ENCODE data around the gene NLGN3.

Gene NLGN3

GRCh38 chrX:71118032-71118984 lies 26.3 kb upstream of the NLGN3 start, which contains the start of gene MED12:
Gene MED12, plus strand, starts transcription at chrX:71118596. Its CDS starts 159 bp downstream, at chrX:71118755.
- DNase-seq (ENCODE audit: low spot score) = peak; percentile 77

GRCh38 chrX:71118985-71119535 lies 25.6 kb upstream of the NLGN3 start:
- no peak for DNase-seq (ENCODE audit: low spot score)

GRCh38 chrX:71128166-71128833 lies 16.3 kb upstream of the NLGN3 start:
- no peak for DNase-seq (ENCODE audit: low spot score)

GRCh38 chrX:71128915-71129765 lies 15.5 kb upstream of the NLGN3 start:
- DNase-seq (ENCODE audit: low spot score) = peak; percentile 52

DNA sequence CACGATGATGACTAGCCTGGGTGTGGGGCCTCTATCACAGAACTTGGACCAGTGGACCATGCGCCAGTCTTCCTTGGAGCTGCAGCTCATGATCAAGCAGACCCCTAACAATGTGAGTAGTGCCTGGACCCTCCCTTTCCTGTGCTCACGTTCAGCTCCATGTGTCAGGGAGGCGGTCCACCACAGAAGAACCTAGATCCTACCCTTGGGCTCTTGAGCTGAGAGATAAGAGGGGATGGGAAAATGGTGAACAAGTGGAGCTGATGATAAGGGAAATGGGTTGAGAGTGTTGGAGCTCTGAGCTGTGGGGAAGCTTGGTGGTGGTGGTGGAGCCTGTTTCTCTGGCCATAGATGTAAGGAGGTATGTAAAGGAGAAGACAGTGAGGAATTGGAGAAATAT lies 13.1 kb upstream of the NLGN3 start:
- no peak for DNase-seq (ENCODE audit: low spot score)

DNA sequence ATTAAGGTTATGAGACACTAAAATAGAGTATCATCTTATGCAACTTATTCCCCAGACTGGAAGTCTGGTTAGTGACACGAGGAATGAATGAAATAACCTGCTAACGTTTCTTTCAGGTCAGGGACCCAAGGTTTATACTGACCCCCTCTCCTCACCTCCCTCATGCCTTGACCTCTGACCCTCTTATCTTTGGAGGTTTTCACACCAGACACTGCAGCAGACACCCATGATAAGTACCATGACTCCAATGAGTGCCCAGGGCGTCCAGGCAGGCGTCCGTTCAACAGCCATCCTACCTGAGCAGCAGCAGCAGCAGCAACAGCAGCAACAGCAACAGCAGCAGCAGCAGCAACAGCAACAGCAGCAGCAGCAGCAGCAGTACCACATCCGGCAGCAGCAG lies 4.2 kb upstream of the NLGN3 start:
- DNase-seq (ENCODE audit: low spot score) = no peak

GRCh38 chrX:71143508-71143907 lies 1.1 kb upstream of the NLGN3 start:
- DNase-seq (ENCODE audit: low spot score) = no peak

DNA sequence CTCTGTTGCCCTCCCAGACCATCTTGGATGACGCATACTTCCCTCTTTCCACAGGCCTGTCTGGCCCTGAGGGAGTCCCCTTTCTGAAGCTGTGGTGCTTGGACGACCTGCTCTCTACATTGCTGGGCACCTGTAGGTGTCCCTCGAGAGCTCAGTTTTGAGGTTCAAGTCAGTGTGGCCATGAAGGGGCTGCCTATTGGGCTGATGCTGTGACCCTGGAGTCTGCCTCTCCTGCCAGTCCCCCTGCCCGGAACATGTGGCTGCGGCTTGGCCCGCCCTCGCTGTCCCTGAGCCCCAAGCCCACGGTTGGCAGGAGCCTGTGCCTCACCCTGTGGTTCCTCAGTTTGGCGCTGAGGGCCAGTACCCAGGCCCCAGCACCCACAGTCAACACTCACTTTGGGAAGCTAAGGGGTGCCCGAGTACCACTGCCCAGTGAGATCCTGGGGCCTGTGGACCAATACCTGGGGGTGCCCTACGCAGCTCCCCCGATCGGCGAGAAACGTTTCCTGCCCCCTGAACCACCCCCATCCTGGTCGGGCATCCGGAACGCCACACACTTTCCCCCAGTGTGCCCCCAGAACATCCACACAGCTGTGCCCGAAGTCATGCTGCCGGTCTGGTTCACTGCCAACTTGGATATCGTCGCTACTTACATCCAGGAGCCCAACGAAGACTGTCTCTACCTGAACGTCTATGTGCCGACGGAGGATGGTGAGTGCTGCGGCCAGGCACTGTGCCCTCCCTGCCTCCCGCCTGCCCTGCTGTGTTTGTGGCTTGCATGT lies 3.0 kb downstream of the NLGN3 start:
- no peak for DNase-seq (ENCODE audit: low spot score)

DNA sequence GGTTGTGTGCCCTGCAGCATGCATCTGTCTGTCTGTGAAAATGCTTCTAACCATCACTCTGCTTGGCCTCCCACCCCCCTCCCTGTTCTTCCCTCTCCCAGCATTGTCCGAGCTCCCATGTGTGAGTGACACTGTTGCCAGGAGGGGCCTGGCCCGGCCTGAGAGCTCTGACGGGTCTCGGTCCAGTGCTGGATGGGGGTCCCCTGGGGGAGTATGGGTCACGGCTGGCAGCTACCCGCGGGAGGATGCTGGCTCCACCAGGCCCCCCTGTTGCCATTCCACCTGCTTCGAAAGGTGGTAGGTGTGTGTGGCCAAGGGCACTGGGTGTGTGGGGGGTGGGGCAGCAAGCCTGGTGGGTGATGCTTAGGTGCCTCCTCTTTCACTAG lies 3.6 kb downstream of the NLGN3 start:
- DNase-seq (ENCODE audit: low spot score) = no peak

GRCh38 chrX:71151366-71151765 lies 6.7 kb downstream of the NLGN3 start:
- DNase-seq (ENCODE audit: low spot score) = no peak

GRCh38 chrX:71154196-71154595 lies 9.6 kb downstream of the NLGN3 start:
- DNase-seq (ENCODE audit: low spot score) = no peak

DNA sequence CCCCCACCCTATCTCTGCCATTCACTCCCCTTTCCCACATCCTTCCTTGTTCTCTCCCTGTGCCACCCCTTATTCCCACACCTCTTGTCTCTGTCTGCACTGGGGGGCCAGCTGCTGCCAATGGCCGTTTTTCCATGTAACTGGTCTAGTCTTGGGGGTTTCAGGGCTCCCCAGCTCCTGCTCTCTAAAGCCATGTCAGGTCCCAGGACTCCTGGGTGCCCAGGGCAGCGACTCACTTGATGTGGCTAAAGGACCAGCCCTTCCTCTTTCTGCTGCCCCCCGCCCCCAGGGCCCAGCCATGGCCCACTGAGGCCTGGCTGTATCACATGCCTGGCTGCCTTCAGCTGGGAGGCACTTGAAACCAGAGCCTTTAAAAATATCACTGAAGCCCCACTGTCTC lies 10.0 kb downstream of the NLGN3 start:
- no peak for DNase-seq (ENCODE audit: low spot score)

DNA sequence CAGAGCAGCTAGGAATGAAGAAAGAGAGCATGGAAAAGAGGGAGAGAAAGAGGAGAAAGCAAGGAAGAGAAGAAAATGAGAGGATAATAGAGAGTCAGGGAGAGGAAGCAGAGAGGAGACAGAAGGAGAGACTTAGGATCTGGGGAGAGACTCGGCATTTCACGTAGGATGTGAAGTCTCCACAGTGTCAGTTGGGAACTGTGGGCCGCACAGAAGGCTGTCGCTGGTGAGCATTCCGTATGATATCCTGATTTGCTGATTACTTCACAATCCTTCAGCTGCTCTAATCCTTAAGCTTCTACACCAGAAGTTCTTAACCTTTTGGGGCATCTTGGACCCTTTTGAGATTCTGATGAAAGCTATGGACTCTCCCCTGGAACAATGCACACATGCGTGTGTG lies 14.0 kb downstream of the NLGN3 start:
- DNase-seq (ENCODE audit: low spot score) = no peak

DNA sequence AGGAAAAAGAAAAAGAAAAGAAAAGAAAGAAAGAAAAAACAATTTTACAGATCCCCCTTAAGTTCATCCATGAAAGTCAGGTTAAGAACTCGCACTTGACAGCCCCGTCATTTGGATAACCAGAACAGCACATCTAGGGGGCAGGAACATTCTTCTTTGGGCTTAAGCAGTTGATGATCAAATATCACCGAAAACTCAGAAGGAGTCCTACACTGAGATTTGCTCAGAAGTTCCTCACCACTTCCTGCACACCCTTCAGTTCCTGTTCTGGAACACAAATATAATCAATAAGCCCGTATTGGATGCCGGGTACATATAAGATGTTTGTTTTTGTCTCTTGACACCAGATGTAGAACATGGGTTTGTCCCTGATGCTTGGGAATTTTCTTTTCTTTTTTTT lies 14.7 kb downstream of the NLGN3 start:
- DNase-seq (ENCODE audit: low spot score) = no peak

DNA sequence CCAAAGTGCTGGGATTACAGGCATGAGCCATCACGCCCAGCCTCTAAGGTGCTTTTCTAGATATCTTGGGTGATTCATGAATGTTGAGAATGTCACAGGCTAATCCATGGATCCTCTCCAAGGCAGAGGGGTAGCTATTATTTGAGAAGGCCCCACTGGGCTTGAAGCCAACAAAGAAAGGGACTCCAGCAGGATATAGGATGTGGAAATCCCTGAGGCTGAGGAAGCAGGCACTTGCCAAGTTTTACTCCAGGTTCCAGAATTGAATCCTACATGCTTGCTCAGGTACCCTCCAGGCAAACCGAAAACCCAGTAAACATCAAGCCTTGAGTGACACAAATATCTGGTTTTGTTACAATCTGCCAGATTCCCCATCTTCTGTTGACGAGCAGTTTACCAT lies 15.8 kb downstream of the NLGN3 start:
- DNase-seq (ENCODE audit: low spot score) = no peak

DNA sequence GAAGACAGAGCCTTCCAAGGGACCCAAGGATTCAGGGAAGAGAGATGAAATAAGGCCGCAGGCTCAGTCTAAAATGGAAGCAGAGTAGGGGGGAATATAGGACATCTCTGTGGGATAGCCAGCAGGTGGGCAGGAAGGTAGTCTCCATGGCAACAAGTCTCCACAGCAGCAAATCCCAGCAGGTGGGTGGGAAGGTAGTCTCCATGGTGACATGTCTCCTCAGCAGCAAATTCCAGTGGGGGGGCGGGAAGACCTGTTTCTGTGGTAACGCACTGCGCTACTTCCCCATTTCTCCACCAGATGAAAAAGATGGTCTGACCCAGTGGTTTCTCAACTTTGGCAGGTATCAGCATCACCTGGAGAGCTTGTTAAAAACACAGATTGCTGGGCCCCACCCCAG lies 18.3 kb downstream of the NLGN3 start:
- DNase-seq (ENCODE audit: low spot score) = no peak

DNA sequence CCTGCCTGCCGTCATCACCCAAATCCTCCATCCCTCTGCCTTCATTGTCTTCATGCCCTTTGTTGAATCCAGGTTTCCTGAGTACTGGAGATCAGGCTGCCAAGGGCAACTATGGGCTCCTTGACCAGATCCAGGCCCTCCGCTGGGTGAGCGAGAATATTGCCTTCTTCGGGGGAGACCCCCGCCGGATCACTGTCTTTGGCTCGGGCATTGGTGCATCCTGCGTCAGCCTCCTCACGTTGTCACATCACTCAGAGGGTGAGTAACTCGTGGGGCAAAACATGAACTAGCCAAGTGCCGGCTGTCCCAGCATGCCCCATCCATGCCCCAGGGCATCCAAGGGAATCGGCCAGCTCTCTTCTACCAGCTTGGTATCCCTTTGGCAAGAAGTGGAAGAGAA lies 19.4 kb downstream of the NLGN3 start:
- DNase-seq (ENCODE audit: low spot score) = no peak

GRCh38 chrX:71166461-71166860 lies 21.8 kb downstream of the NLGN3 start:
- no peak for DNase-seq (ENCODE audit: low spot score)

DNA sequence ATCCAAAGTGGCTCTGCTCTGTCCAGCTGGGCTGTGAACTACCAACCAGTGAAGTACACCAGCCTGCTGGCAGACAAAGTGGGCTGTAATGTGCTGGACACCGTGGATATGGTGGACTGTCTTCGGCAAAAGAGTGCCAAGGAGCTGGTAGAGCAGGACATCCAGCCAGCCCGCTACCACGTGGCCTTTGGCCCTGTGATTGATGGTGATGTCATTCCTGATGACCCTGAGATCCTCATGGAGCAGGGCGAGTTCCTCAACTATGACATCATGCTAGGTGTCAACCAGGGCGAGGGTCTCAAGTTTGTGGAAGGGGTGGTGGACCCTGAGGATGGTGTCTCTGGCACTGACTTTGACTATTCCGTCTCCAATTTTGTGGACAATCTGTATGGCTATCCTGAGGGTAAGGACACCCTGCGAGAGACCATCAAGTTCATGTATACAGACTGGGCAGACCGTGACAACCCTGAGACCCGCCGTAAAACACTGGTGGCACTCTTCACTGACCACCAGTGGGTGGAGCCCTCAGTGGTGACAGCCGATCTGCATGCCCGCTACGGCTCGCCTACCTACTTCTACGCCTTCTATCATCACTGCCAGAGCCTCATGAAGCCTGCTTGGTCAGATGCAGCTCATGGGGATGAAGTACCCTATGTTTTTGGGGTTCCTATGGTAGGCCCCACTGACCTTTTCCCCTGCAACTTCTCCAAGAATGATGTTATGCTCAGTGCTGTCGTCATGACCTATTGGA lies 22.6 kb downstream of the NLGN3 start:
- no peak for DNase-seq (ENCODE audit: low spot score)

- DNase-seq (ENCODE audit: low spot score) = no peak
Measured at GRCh38 chrX:71168134-71168533, 23.5 kb downstream of the NLGN3 start.

DNA sequence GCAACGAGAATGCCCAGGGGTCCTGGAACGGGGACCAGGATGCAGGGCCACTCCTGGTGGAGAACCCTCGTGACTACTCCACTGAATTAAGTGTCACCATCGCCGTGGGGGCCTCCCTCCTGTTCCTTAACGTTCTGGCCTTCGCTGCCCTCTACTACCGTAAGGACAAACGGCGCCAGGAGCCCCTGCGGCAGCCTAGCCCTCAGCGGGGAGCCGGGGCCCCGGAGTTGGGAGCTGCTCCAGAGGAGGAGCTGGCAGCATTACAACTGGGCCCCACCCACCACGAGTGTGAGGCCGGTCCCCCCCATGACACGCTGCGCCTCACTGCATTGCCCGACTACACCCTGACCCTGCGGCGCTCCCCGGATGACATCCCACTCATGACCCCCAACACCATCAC lies 24.9 kb downstream of the NLGN3 start:
- no peak for DNase-seq (ENCODE audit: low spot score)
